Naive B cell (primary cell): ENCODE measurements around the gene ADGRE1. TPM values are rescaled to one million over a fixed set of nuclear protein-coding genes. Genes with fewer than 3 reads are reported as not detected.

ENCODE experiments used
- ATAC-seq, 2 donors: fragments of 150-1000 bp; cut with Tn5 transposase; 2 replicates each; pipeline ENCODE4 v1.10.0; 2021; ENCODE audit warnings: low read depth in 2 of 2, mild to moderate bottlenecking in 2 of 2, moderate library complexity in 2 of 2
- DNase-seq: peaks from one replicate; pipeline ENCODE4 v3.0.0; 2022
- H3K27ac Mint-ChIP-seq, 6 donors: one replicate each; pipeline ENCODE4 v1.8.0; 2020 to 2022; ENCODE audit warnings: mild to moderate bottlenecking in 6 of 6, mixed read lengths in 6 of 6, moderate library complexity in 5 of 6, inconsistent platforms in 2 of 6
- H3K27me3 Mint-ChIP-seq, 3 donors: one replicate each; pipeline ENCODE4 v1.8.0; 2021 to 2022; ENCODE audit warnings: mixed read lengths in 3 of 3, mild to moderate bottlenecking in 1 of 3
- H3K36me3 Mint-ChIP-seq, 2 donors: one replicate each; pipeline ENCODE4 v1.8.0; 2020 to 2022; ENCODE audit warnings: mixed read lengths in 2 of 2, inconsistent platforms in 1 of 2, mild to moderate bottlenecking in 1 of 2
- H3K4me1 Mint-ChIP-seq, 3 donors: one replicate each; pipeline ENCODE4 v1.8.0; 2020 to 2022; ENCODE audit warnings: mixed read lengths in 3 of 3, inconsistent platforms in 1 of 3, mild to moderate bottlenecking in 1 of 3, moderate library complexity in 1 of 3
- H3K4me3 Mint-ChIP-seq, 8 donors: one replicate each; pipeline ENCODE4 v1.8.0; 2020 to 2022; ENCODE audit warnings: mild to moderate bottlenecking in 8 of 8, mixed read lengths in 8 of 8, moderate library complexity in 8 of 8, inconsistent platforms in 2 of 8
- H3K9me3 Mint-ChIP-seq, 7 donors: one replicate each; pipeline ENCODE4 v1.8.0; 2020 to 2022; ENCODE audit warnings: mixed read lengths in 7 of 7, mild to moderate bottlenecking in 5 of 7, inconsistent platforms in 2 of 7, moderate library complexity in 1 of 7
- polyA plus RNA-seq, 6 donors: library from polyadenylated mRNA; unstranded; fragments of 300-500 nt; fragmentation: Illumina TruSeq; gene quantifications; one replicate each; pipeline ENCODE4 v1.2.3, GENCODE V29; 2021; ENCODE audit warnings: low read depth in 6 of 6

Gene ADGRE1
- polyA plus RNA-seq, 6 donors from 2014 or later = 0.44 to 0.67 (median 0.52) TPM; not detected in 3

DNA sequence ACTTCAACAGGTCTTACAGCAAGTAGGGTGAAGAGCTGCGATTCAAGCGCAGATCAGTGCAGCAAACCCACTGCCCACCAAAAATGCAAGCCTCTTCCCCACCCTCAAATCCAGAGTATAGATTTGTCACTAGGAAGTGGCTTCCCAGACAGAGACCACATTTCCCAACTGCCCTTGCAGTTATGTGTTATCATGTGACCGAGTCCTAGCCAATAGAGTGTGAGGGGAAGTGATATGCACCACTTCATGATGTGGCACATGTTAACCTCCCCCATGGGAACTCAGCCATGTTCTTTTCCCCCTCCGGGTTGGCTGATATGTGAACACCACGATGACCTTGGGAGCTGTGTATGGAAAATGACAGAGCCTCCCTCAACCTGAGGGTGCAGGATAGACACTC is 83.1 kb downstream of the ADGRE1 start:
- Mint-ChIP-seq H3K4me1 (peaks cover 4 to 6% (median 5%) of the 10 kb centered on the region in 3 donors), H3K36me3 (peaks cover 0 to 8% of the 10 kb centered on the region in 2 donors), H3K9me3 (peaks cover 0 to 8% (median 3%) of the 10 kb centered on the region in 7 donors), H3K27ac (peak overlapping the region in 1 of 6 donors; percentile 47), H3K27me3 (peaks cover 15 to 34% (median 17%) of the 10 kb centered on the region in 3 donors), H3K4me3 (no peak overlapping the region)
- DNase-seq (no peak), ATAC-seq (peak in 1 of 2 donors; percentile 34)

- peaks cover 15 to 34% (median 20%) of the 10 kb centered on the region in 3 donors for H3K27me3 Mint-ChIP-seq
- H3K9me3 Mint-ChIP-seq = peaks cover 0 to 14% (median 3%) of the 10 kb centered on the region in 7 donors
- peaks cover 4 to 6% (median 5%) of the 10 kb centered on the region in 3 donors for H3K4me1 Mint-ChIP-seq
- ATAC-seq (no peak), DNase-seq (no peak)
- no peak overlapping the region for H3K27ac Mint-ChIP-seq
- no peak overlapping the region for H3K4me3 Mint-ChIP-seq
- peaks cover 0 to 8% of the 10 kb centered on the region in 2 donors for H3K36me3 Mint-ChIP-seq
Measured at GRCh38 chr19:6971366-6971765, 84.0 kb downstream of the ADGRE1 start.

DNA sequence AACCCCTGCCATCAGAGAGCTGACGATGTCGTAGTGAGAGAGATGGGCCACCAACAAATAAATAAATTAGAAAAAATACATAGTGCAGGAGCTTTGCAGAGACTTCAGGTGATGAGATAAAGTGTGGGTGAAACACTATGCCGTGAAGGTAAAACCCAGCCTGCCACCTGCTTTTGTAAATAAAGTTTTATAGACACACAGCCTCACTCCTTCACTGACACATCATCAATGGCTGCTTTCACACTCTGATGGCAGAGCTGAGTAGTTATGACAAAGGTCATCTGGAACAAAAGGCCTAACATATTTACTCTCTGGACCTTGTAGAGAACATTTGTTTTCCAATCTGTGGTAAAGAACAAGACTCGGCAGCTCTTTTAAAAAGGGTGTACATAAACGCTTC is 88.8 kb downstream of the ADGRE1 start:
- no peak overlapping the region for H3K4me3 Mint-ChIP-seq
- H3K4me1 Mint-ChIP-seq = peaks cover 0 to under 1% (median 0%) of the 10 kb centered on the region in 3 donors
- peaks cover 0 to 31% (median 20%) of the 10 kb centered on the region in 7 donors for H3K9me3 Mint-ChIP-seq
- H3K27ac Mint-ChIP-seq = no peak overlapping the region
- no peak for ATAC-seq
- peaks cover 19 to 26% (median 25%) of the 10 kb centered on the region in 3 donors for H3K27me3 Mint-ChIP-seq
- DNase-seq = no peak
- H3K36me3 Mint-ChIP-seq = peaks cover 0 to 3% of the 10 kb centered on the region in 2 donors

DNA sequence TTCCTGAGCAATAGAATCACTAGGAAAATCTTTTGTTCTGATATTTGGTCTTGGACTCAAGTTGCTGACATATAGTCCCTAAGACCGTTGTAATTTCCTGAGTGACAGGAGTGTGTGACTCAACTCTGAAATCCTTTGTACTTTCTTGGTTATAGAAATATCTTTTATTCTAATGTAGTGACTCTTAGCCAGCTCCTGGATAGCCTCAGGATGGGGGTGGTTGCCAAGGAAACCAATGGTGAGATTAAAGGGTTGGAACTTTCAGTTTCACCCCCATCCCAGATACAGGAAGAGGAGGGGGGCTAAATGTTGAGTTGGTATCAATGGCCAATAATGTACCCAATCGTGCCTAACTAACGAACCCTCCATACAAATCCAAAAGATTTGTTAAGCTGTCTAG is 92.0 kb downstream of the ADGRE1 start:
- no peak for ATAC-seq
- H3K27ac Mint-ChIP-seq = no peak overlapping the region
- no peak overlapping the region for H3K4me3 Mint-ChIP-seq
- peaks cover 0 to 9% of the 10 kb centered on the region in 2 donors for H3K36me3 Mint-ChIP-seq
- no peaks in the 10 kb centered on the region for H3K4me1 Mint-ChIP-seq
- H3K9me3 Mint-ChIP-seq = peaks cover 7 to 50% (median 34%) of the 10 kb centered on the region in 7 donors
- no peak for DNase-seq
- peaks cover 19 to 26% (median 21%) of the 10 kb centered on the region in 3 donors for H3K27me3 Mint-ChIP-seq

DNA sequence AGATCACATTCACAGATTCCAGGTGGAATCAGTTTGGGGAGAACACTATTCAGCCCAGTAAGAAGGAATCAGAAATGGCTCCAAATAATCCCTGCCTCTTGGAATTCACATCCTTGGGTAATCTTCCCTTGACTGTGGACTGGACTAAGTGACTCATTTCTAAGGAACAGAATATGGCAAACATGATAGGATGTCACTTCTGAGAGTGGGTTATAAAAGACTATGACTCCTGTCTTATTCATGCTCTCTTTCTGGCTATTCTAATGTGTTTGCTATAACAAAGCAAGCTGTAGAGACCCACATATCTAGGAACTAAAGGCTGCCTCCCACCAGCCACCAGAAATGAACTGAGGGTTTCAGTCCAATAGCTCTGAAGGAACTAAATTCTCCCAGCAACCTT is 96.1 kb downstream of the ADGRE1 start:
- no peak overlapping the region for H3K4me3 Mint-ChIP-seq
- H3K4me1 Mint-ChIP-seq = no peaks in the 10 kb centered on the region
- H3K36me3 Mint-ChIP-seq = peaks cover 7 to 13% of the 10 kb centered on the region in 2 donors
- ATAC-seq (no peak), DNase-seq (no peak)
- H3K27me3 Mint-ChIP-seq = peaks cover 15 to 20% (median 17%) of the 10 kb centered on the region in 3 donors
- peaks cover 10 to 56% (median 31%) of the 10 kb centered on the region in 7 donors for H3K9me3 Mint-ChIP-seq
- no peak overlapping the region for H3K27ac Mint-ChIP-seq

- H3K4me3 Mint-ChIP-seq = no peak overlapping the region
Measured at GRCh38 chr19:6987850-6988249, 100.5 kb downstream of the ADGRE1 start.

DNA sequence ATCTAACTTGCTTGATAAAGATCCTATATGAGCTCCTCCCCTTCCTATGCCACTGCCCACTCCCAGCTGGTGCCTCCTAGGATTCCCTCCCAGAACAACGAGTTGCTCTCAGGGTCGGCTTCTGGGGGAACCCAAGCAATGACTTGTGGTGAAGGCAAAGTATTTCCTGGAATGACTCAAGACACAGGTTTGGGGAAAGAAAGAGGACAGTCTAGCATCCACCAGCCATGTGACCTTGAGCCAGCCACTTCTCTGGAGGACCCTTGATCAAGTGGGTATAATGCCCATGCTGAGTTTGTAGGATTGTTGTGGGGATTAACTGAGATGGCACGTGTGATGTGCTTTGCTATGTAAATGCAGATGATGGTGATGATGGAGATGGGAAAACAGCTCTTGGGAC is 100.9 kb downstream of the ADGRE1 start:
- DNase-seq (no peak), ATAC-seq (no peak)
- H3K4me3 Mint-ChIP-seq = no peak overlapping the region
- H3K4me1 Mint-ChIP-seq = no peaks in the 10 kb centered on the region
- peak overlapping the region in 1 of 6 donors; percentile 37 for H3K27ac Mint-ChIP-seq
- peaks cover 7 to 11% of the 10 kb centered on the region in 2 donors for H3K36me3 Mint-ChIP-seq
- peaks cover 8 to 40% (median 24%) of the 10 kb centered on the region in 7 donors for H3K9me3 Mint-ChIP-seq
- H3K27me3 Mint-ChIP-seq = peaks cover 2 to 19% (median 18%) of the 10 kb centered on the region in 3 donors

More at GRCh38 chr19:6987850-6988249, 100.5 kb downstream of the ADGRE1 start:
- peaks cover 8 to 45% (median 28%) of the 10 kb centered on the region in 7 donors for H3K9me3 Mint-ChIP-seq
- peaks cover 5 to 19% (median 18%) of the 10 kb centered on the region in 3 donors for H3K27me3 Mint-ChIP-seq
- no peak for ATAC-seq
- H3K27ac Mint-ChIP-seq = peak overlapping the region in 1 of 6 donors; percentile 37
- DNase-seq = no peak
- no peaks in the 10 kb centered on the region for H3K4me1 Mint-ChIP-seq
- H3K36me3 Mint-ChIP-seq = peaks cover 7 to 13% of the 10 kb centered on the region in 2 donors

Other genes with a start within 250 kb of the ADGRE1 start
- under 1 TPM in 1 of 6 donors, not detected in 5; 0.29 TPM for gene TNFSF14, start 217.4 kb upstream of the ADGRE1 start, polyA plus RNA-seq
- not detected for gene C3, start 166.9 kb upstream of the ADGRE1 start, polyA plus RNA-seq
- 100 to 1,000 TPM in 1 of 6 donors, 10 to 100 TPM in 5; 55.2 to 122 (median 79.5) TPM for gene GPR108, start 150.0 kb upstream of the ADGRE1 start, polyA plus RNA-seq
- 1 to 10 TPM in 5 of 6 donors, not detected in 1; 2.7 to 5.1 (median 3.2) TPM for gene TRIP10, start 147.9 kb upstream of the ADGRE1 start, polyA plus RNA-seq
- gene SH2D3A, start 120.1 kb upstream of the ADGRE1 start, polyA plus RNA-seq = 10 to 100 TPM in 5 of 6 donors, 1 to 10 TPM in 1; 7.5 to 39.5 (median 22.3) TPM
- 10 to 100 TPM; 17.9 to 34.0 (median 23.7) TPM for gene VAV1, start 114.9 kb upstream of the ADGRE1 start, polyA plus RNA-seq
- gene MBD3L2B, start 133.9 kb downstream of the ADGRE1 start, polyA plus RNA-seq = not detected
- not detected for gene MBD3L5, start 143.0 kb downstream of the ADGRE1 start, polyA plus RNA-seq
- gene MBD3L4, start 152.6 kb downstream of the ADGRE1 start, polyA plus RNA-seq = not detected
- not detected for gene MBD3L2, start 161.7 kb downstream of the ADGRE1 start, polyA plus RNA-seq
- gene MBD3L3, start 171.1 kb downstream of the ADGRE1 start, polyA plus RNA-seq = not detected
- 10 to 100 TPM in 1 of 6 donors, 1 to 10 TPM in 4, under 1 TPM in 1; 0.68 to 15.5 (median 5.0) TPM for gene ZNF557, start 182.1 kb downstream of the ADGRE1 start, polyA plus RNA-seq